Epidermal melanocyte (primary cell): ENCODE results near the gene FREY1.

Source experiments
- DNase-seq: peaks from one replicate; pipeline ENCODE4 v3.0.0; 2011; ENCODE audit warnings: low spot score; ENCODE audit not compliant: insufficient read length

Gene FREY1

DNA sequence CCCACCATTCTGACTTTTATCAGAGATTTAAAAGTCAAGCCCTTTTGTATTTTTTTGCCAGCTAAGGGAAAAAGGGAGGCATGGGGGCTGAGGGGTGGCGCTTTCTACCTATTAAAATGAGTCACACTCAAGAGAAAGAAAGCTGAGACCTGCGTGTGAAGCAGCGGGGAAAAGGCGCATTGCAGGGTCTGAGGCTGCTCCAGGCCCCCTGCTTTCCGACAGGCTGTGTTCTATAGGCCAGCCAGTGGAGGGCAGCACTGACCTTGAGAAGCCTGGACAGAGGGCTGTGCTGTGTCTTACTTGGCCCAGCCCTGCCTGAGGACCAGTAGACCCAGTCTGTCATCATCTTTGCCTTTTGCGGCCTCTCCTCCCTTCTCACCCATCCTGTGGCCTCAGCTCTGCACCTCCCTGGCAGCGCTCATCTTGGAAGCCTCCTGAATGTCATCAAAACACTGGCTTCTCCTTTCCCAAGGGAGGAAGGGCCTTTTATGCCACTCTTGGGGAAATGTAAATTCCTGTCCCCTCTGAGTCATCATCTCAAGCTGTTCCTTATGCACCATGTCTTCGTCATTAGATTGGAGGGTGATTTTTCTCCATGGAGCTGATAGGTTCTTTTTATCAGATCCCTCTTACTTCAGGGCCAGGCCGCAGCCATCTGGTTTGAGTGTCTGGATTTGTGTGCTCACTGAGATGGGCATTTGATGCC, 34.3 kb downstream of the FREY1 start:
- no peak for DNase-seq

DNA sequence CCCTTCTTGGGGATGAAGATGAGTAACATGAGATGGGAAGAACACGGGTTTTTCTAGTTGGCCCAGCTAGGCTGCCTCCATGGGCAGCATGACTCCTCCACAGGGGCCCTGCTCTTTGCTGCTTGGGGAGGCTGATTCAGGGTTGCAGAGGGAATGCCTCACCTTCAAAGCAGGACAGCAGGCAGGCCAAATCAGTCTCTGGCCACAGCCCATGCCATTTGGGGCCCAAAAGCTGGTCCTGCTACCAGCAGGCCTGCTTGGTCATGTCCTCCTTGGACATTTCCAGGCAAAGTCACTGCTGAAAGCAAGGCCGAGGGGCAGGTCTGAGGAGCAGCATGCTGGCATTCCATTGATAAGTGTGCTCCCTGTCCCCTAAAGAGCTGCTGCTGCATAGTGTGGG, 35.4 kb downstream of the FREY1 start:
- no peak for DNase-seq

DNA sequence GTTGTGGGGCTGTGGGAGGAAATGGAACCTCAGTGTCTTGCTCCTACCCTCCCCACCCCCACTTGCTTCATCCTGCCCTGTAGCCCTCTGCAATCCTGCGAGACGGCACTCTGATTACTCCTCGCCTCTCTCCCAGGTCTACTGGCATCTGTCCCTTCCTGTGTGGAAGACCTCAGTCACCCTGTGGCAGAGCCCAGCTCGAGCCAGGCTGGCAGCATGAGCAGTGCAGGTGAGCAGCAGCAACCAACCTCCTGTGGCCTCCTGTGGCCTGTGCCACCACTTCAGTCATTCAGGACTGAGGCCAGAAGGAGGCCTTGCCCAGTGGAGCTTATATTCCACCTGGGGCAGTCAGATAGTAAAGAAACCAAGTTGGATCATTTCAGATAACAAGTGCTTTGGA, 36.4 kb downstream of the FREY1 start:
- no peak for DNase-seq

DNA sequence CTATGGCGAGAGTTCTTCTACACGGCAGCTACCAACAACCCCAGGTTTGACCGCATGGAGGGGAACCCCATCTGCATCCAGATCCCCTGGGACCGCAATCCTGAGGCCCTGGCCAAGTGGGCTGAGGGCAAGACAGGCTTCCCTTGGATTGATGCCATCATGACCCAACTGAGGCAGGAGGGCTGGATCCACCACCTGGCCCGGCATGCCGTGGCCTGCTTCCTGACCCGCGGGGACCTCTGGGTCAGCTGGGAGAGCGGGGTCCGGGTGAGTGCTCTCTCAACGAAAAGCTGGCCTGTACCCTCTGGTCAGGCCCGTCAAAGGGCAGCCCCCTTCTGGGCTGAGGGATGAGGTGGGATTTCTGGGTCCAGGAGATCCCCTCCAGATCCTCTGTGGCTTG, 37.5 kb downstream of the FREY1 start:
- no peak for DNase-seq

DNA sequence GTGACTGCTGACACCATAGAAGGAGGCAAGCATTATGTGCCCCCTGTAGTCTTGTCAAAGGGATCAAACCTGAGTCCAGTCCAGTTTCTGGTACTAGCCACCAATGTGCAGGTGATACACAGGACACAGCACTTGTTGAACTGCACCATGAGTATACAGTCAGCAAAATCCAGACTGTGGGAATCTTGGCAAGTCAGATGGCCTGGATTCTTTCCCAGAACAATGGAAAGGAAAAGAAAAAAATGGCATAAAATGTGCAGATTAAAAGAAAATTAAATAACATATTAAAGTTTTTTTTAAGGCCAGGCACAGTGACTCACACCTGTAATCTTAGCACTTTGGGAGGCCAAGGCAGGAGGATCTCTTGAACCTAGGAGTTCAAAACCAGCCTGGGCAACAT, 43.0 kb downstream of the FREY1 start:
- DNase-seq: no peak

DNA sequence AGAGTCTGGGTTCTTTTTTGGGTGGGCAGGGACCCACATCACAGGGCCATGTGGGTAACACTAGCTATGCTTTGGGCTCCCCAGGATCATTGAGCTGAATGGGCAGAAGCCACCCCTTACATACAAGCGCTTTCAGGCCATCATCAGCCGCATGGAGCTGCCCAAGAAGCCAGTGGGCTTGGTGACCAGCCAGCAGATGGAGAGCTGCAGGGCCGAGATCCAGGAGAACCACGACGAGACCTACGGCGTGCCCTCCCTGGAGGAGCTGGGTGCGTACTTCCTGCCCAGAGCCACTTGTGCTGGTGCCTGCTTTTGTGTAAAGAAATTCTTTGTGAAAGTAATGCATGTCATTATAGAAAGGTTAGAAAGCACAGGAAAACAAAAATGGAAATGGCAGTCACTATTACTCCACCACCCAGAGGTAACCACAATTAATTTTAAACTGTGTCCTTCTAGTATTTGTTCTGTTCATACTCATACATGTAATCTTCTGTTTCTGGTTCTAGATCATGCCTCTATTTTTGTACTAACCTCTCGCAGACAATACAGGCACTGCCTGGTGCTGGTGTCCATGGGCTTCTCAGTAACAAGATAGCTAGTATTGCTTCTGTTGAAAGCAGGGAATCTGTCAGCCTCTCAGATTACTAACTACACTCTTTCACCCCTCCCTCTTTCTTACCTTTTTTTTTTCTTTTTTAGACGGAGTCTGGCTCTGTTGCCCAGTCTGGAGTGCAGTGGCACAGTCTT, 46.1 kb downstream of the FREY1 start:
- no peak for DNase-seq

DNA sequence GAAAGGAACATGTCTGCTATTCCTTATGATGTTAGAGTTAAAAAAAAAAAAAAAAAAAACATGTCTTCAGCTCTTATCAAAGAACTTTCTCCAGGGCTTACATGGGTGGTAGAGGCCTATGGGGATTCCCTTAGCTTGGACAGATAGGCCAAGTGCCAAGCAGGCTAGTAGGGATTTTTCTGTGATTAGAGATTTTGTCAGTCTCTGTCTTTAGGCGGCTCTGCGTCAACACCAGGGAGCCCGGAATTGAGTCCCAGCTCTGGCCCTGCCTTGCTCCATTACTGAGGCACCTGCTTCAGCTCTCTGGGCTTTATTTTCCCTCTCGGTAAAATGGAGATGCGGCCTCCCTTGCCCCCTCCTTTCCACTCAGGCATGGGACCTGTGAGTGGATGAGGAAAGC, 46.7 kb downstream of the FREY1 start:
- no peak for DNase-seq

DNA sequence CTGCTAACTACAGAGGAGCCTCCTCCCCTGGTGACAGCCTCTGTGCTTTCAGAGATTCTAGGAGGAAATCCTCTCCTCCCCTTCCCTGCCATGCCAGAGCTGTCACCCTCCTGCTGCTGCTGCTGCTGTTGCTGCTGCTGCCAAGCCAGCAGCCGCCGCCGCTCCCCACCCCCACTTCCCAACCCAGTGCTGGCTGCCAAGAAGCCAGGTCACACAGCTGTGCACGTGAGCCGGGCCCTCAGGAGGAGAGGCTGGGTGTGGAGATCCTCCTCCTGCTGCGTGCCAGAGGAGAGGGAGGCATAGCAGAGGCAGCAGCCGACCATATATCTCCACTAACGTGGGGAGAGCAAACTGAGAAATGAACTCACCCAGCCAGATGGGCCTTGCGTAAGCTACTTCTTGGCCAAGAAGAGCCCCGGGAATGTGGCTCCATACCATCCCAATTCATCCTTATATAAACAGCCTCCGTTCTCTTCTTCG, 47.4 kb downstream of the FREY1 start:
- DNase-seq: peak; percentile 75

DNA sequence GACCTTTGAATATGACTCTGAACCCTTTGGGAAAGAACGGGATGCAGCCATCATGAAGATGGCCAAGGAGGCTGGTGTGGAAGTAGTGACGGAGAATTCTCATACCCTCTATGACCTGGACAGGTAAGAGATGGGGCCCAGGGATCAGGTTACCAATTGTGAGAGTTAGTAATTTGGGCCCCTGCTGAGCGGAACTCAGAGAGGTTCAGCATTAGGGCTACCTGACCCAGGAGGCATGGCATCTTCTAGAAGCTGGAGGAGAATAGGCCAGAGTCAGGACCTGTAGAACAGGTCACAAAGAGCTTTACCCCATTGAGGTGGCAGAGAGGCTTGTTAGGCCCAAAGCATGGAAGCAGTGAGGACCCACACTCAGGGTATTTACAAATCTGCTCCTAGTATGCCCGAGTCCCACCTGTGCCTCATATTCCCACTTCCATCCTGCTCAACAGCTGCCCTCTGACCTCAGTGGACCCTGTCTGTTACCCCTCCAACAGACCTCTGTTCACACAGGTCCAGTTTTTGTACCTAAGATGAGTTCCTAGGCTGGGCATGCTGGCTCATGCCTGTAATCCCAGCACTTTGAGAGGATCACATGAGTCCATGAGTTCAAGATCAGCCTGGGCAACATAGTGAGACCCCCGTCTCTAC, 48.2 kb downstream of the FREY1 start:
- no peak for DNase-seq

DNA sequence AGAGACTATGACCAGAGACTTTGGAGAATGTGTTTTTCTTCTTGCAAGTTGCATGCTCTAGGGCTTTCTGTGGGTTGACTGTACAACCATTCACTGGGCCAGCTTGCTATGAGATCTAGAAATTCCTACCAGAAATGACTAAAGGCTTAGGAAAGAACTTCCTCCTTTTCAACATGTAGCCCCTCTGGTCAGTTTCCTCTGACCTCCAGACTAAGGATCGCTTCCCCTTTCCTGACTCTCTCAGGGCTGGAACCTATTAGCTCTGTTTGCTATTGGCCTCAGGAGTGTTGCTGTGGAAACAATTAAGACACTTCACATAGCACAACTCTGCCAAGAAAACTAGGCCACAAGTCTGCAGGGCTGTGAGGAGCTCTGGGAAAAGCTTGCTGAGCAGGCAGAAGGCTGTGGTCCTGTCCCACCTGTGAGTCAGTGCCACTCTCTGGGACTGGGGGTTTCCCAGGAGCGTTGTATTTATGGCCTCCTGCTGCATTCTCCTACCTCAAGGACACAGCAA, 49.1 kb downstream of the FREY1 start:
- peak; percentile 41 for DNase-seq
